ENCODE results near the gene USH1C. TPM values are rescaled to one million over a fixed set of nuclear protein-coding genes. Genes with fewer than 3 reads are reported as not detected.

USH1C gene
- polyA plus RNA-seq, 3 donors: not detected

GRCh38 chr11:17514476-17514875 is 29.7 kb downstream of the USH1C start:
- H2AFZ ChIP-seq (ENCODE audit: insufficient read depth, low read depth, low read length, poor library complexity, severe bottlenecking): no peak overlapping the region
- Mint-ChIP-seq H3K27me3 (ENCODE audit: low read depth in 3 of 3) (peaks cover 3 to 11% (median 4%) of the 10 kb centered on the region in 3 donors), H3K9me3 (no peaks in the 10 kb centered on the region), H3K4me1 (no peaks in the 10 kb centered on the region), H3K36me3 (no peaks in the 10 kb centered on the region), H3K4me3 (no peak overlapping the region), H3K27ac (no peak overlapping the region)
- no peak for DNase-seq
- no peak overlapping the region for H3K4me2 ChIP-seq (replicated peaks; ENCODE audit: extremely low read depth, low read length, poor library complexity, severe bottlenecking)
- intact Hi-C loops (cut with micrococcal nuclease): no loop called here
- H3K4me3 ChIP-seq (replicated peaks in 1 of 3; ENCODE audit: low read depth in 2 of 3, low read length in 3 of 3): no peak overlapping the region
- no peaks in the 10 kb centered on the region for H3K9me3 ChIP-seq (replicated peaks in 1 of 2; ENCODE audit: control insufficient read depth in 1 of 2, insufficient read depth in 1 of 2, low read length in 2 of 2)
- H3K79me2 ChIP-seq (ENCODE audit: insufficient read depth, low read length): no peaks in the 10 kb centered on the region
- 97% methylated on average over 3 of the region's 4 CpGs for WGBS (ENCODE audit: insufficient coverage)
- H3K36me3 ChIP-seq (replicated peaks in 1 of 2; ENCODE audit: control insufficient read depth in 1 of 2, insufficient read depth in 2 of 2, low read length in 2 of 2): no peaks in the 10 kb centered on the region
- no peaks in the 10 kb centered on the region for H4K20me1 ChIP-seq (ENCODE audit: insufficient read depth, low read length)
- no peak for TF ChIP-seq CTCF (IDR thresholded peaks at IDR 0.05)
- no peak overlapping the region for H3K27ac ChIP-seq (ENCODE audit: low read depth in 1 of 2, low read length in 2 of 2)
- H3K27me3 ChIP-seq (ENCODE audit: control insufficient read depth in 2 of 2, insufficient read depth in 2 of 2, low read length in 2 of 2): no peaks in the 10 kb centered on the region
- H3K9ac ChIP-seq (ENCODE audit: insufficient read depth, low read length, poor library complexity, severe bottlenecking): no peak overlapping the region
- no peaks in the 10 kb centered on the region for H3K4me1 ChIP-seq (ENCODE audit: control insufficient read depth in 1 of 2, insufficient read depth in 2 of 2, low read length in 2 of 2)

GRCh38 chr11:17513853-17514252 is 30.4 kb downstream of the USH1C start:
- Histone ChIP-seq H3K27ac (ENCODE audit: low read depth in 1 of 2, low read length in 2 of 2) (no peak overlapping the region), H3K27me3 (ENCODE audit: control insufficient read depth in 2 of 2, insufficient read depth in 2 of 2, low read length in 2 of 2) (no peaks in the 10 kb centered on the region), H3K9ac (ENCODE audit: insufficient read depth, low read length, poor library complexity, severe bottlenecking) (no peak overlapping the region), H3K9me3 (replicated peaks in 1 of 2; ENCODE audit: control insufficient read depth in 1 of 2, insufficient read depth in 1 of 2, low read length in 2 of 2) (no peaks in the 10 kb centered on the region), H3K4me3 (replicated peaks in 1 of 3; ENCODE audit: low read depth in 2 of 3, low read length in 3 of 3) (no peak overlapping the region), H3K36me3 (replicated peaks in 1 of 2; ENCODE audit: control insufficient read depth in 1 of 2, insufficient read depth in 2 of 2, low read length in 2 of 2) (no peaks in the 10 kb centered on the region), H3K4me1 (ENCODE audit: control insufficient read depth in 1 of 2, insufficient read depth in 2 of 2, low read length in 2 of 2) (no peaks in the 10 kb centered on the region), H3K4me2 (replicated peaks; ENCODE audit: extremely low read depth, low read length, poor library complexity, severe bottlenecking) (no peak overlapping the region), H2AFZ (ENCODE audit: insufficient read depth, low read depth, low read length, poor library complexity, severe bottlenecking) (no peak overlapping the region), H3K79me2 (ENCODE audit: insufficient read depth, low read length) (no peaks in the 10 kb centered on the region), H4K20me1 (ENCODE audit: insufficient read depth, low read length) (no peaks in the 10 kb centered on the region)
- H3K4me1 Mint-ChIP-seq: no peaks in the 10 kb centered on the region
- no CpG with 5 or more reads among the region's 1 CpG for WGBS (ENCODE audit: insufficient coverage)
- H3K27ac Mint-ChIP-seq: no peak overlapping the region
- H3K4me3 Mint-ChIP-seq: no peak overlapping the region
- no peak for DNase-seq
- no peaks in the 10 kb centered on the region for H3K36me3 Mint-ChIP-seq
- intact Hi-C loops (cut with micrococcal nuclease): no loop called here
- no peak for TF ChIP-seq CTCF (IDR thresholded peaks at IDR 0.05)
- H3K27me3 Mint-ChIP-seq (ENCODE audit: low read depth in 3 of 3): peaks cover 3 to 12% (median 7%) of the 10 kb centered on the region in 3 donors
- H3K9me3 Mint-ChIP-seq: no peaks in the 10 kb centered on the region

Data from CD14-positive monocyte (primary cell).